KOPT-K1 (cell line): ENCODE results near the gene FOXM1.

Experiments
- H3K27ac ChIP-seq: fragments of 200-600 bp; sonication (generic); 2 replicates; pipeline ENCODE4 v1.5.1; 2016; ENCODE audit warnings: antibody characterized with exemption, mild to moderate bottlenecking, low read depth, low read length; ENCODE audit not compliant: poor library complexity, severe bottlenecking
- H3K36me3 ChIP-seq: fragments of 200-600 bp; sonication (generic); 2 replicates; pipeline ENCODE4 v1.5.1; 2017; ENCODE audit warnings: antibody characterized with exemption, mild to moderate bottlenecking, low read length, moderate library complexity; ENCODE audit not compliant: insufficient read depth
- H3K9me3 ChIP-seq: fragments of 200-600 bp; sonication (generic); 2 replicates; pipeline ENCODE4 v1.5.1; 2017; ENCODE audit warnings: antibody characterized with exemption, low read length, mild to moderate bottlenecking; ENCODE audit not compliant: insufficient read depth, poor library complexity, severe bottlenecking

FOXM1 gene

GRCh38 chr12:2834581-2835491 is 42.1 kb downstream of the FOXM1 start, which contains the start of gene NRIP2:
NRIP2 (minus strand) TSS chr12:2835035; CDS start chr12:2834983, 52 bp downstream.
- Histone ChIP-seq H3K36me3 (peaks cover 54% of the 10 kb centered on the region), H3K27ac (no peak within 1 kb of the TSS), H3K9me3 (no peaks in the 10 kb centered on the region)

GRCh38 chr12:2833810-2834209 is 43.2 kb downstream of the FOXM1 start:
- Histone ChIP-seq H3K36me3 (peaks cover 52% of the 10 kb centered on the region), H3K27ac (no peak overlapping the region), H3K9me3 (no peaks in the 10 kb centered on the region)

GRCh38 chr12:2833327-2833726 is 43.6 kb downstream of the FOXM1 start:
- peaks cover 52% of the 10 kb centered on the region for H3K36me3 ChIP-seq
- H3K27ac ChIP-seq = no peak overlapping the region

GRCh38 chr12:2832550-2833127 is 44.3 kb downstream of the FOXM1 start:
- Histone ChIP-seq H3K27ac (no peak overlapping the region), H3K36me3 (peaks cover 56% of the 10 kb centered on the region), H3K9me3 (no peaks in the 10 kb centered on the region)

More at GRCh38 chr12:2833327-2833726, 43.6 kb downstream of the FOXM1 start:
- no peaks in the 10 kb centered on the region for H3K9me3 ChIP-seq

- H3K27ac ChIP-seq = no peak overlapping the region
- no peaks in the 10 kb centered on the region for H3K9me3 ChIP-seq
- H3K36me3 ChIP-seq = peaks cover 79% of the 10 kb centered on the region
These were observed 47.7 kb downstream of the FOXM1 start for GRCh38 chr12:2829275-2829674.

GRCh38 chr12:2826721-2827515 is 50.1 kb downstream of the FOXM1 start:
- no peak overlapping the region for H3K27ac ChIP-seq
- no peaks in the 10 kb centered on the region for H3K9me3 ChIP-seq
- peaks cover 93% of the 10 kb centered on the region for H3K36me3 ChIP-seq

- no peak overlapping the region for H3K27ac ChIP-seq
- H3K36me3 ChIP-seq = peaks cover 97% of the 10 kb centered on the region
- H3K9me3 ChIP-seq = no peaks in the 10 kb centered on the region
These were observed 50.9 kb downstream of the FOXM1 start for GRCh38 chr12:2826036-2826435.

- no peaks in the 10 kb centered on the region for H3K9me3 ChIP-seq
- no peak overlapping the region for H3K27ac ChIP-seq
- peaks cover 97% of the 10 kb centered on the region for H3K36me3 ChIP-seq
These were observed 51.8 kb downstream of the FOXM1 start for GRCh38 chr12:2825132-2825531.

- Histone ChIP-seq H3K36me3 (peaks cover 97% of the 10 kb centered on the region), H3K27ac (no peak overlapping the region), H3K9me3 (no peaks in the 10 kb centered on the region)
These were observed 52.4 kb downstream of the FOXM1 start for GRCh38 chr12:2824541-2824940.

- no peak overlapping the region for H3K27ac ChIP-seq
- H3K36me3 ChIP-seq = peaks cover 100% of the 10 kb centered on the region
- H3K9me3 ChIP-seq = no peaks in the 10 kb centered on the region
These were observed 53.5 kb downstream of the FOXM1 start for GRCh38 chr12:2823483-2823882.

- Histone ChIP-seq H3K9me3 (no peaks in the 10 kb centered on the region), H3K36me3 (peaks cover 92% of the 10 kb centered on the region), H3K27ac (no peak overlapping the region)
These were observed 56.5 kb downstream of the FOXM1 start for GRCh38 chr12:2820432-2820831.

GRCh38 chr12:2819810-2820209 is 57.2 kb downstream of the FOXM1 start:
- Histone ChIP-seq H3K36me3 (peaks cover 89% of the 10 kb centered on the region), H3K27ac (no peak overlapping the region), H3K9me3 (no peaks in the 10 kb centered on the region)

- H3K36me3 ChIP-seq = peaks cover 26% of the 10 kb centered on the region
- H3K9me3 ChIP-seq = no peaks in the 10 kb centered on the region
These were observed 63.5 kb downstream of the FOXM1 start for GRCh38 chr12:2813214-2814185.

More at GRCh38 chr12:2813214-2814185, 63.5 kb downstream of the FOXM1 start:
- H3K27ac ChIP-seq = peak overlapping the region; percentile 91
